ENCODE measurements around the gene EIF2AK3. TPM values are rescaled to one million over a fixed set of nuclear protein-coding genes. Genes with fewer than 3 reads are reported as not detected.

Gene EIF2AK3
- total and polyA plus RNA-seq, 2 of the 4 experiments (the other 2 are of a cell fraction) = 7.9 to 22.8 TPM

- TF ChIP-seq CTCF (conservative IDR thresholded peaks at IDR 0.05; ENCODE audit: low read depth, low read length) = no peak
- no peak for TF ChIP-seq RFX5 (IDR thresholded peaks at IDR 0.05; ENCODE audit: low read depth, low read length)
- TF ChIP-seq MAZ (IDR thresholded peaks at IDR 0.05; ENCODE audit: borderline replicate concordance, low read depth, low read length) = no peak
- TF ChIP-seq FOS (IDR thresholded peaks at IDR 0.05; ENCODE audit: low read depth, low read length) = no peak
Observed at GRCh38 chr2:88673363-88673762, 46.1 kb upstream of the EIF2AK3 start (continued).
